Trophoblast cell (in vitro differentiated cells and primary cell): ENCODE measurements around the gene DHX35.

Experiments
- DNase-seq, 2 donors: peaks; one replicate each; pipeline ENCODE4 v3.0.0-alpha.2; 2016
- H2AFZ ChIP-seq: 2 replicates; pipeline ENCODE4 v1.6.1; 2013; ENCODE audit warnings: low read length, moderate library complexity, mild to moderate bottlenecking; ENCODE audit not compliant: insufficient read depth, poor library complexity
- H2AK5ac ChIP-seq: 2 replicates; pipeline ENCODE4 v1.6.1; 2013; ENCODE audit warnings: mild to moderate bottlenecking, low read length
- H2BK120ac ChIP-seq: 2 replicates; pipeline ENCODE4 v1.6.1; 2013; ENCODE audit warnings: low read length, mild to moderate bottlenecking, moderate library complexity; ENCODE audit not compliant: insufficient read depth, poor library complexity
- H2BK12ac ChIP-seq: 2 replicates; pipeline ENCODE4 v1.6.1; 2013; ENCODE audit warnings: mild to moderate bottlenecking, low read length, moderate library complexity
- H2BK5ac ChIP-seq: 2 replicates; pipeline ENCODE4 v1.6.1; 2013; ENCODE audit warnings: low read length, low read depth, moderate library complexity, mild to moderate bottlenecking; ENCODE audit not compliant: poor library complexity
- H3K14ac ChIP-seq: 2 replicates; pipeline ENCODE4 v1.6.1; 2013; ENCODE audit warnings: mild to moderate bottlenecking, low read length
- H3K18ac ChIP-seq: 2 replicates; pipeline ENCODE4 v1.6.1; 2013; ENCODE audit warnings: mild to moderate bottlenecking, low read length
- H3K23ac ChIP-seq: 2 replicates; pipeline ENCODE4 v1.6.1; 2013; ENCODE audit warnings: low read length
- H3K27ac ChIP-seq: 2 replicates; pipeline ENCODE4 v1.5.1; 2013; ENCODE audit warnings: low read depth, mild to moderate bottlenecking, inconsistent platforms, low read length, moderate library complexity
- H3K27me3 ChIP-seq: 2 replicates; pipeline ENCODE4 v1.6.1; 2013; ENCODE audit warnings: inconsistent platforms, mild to moderate bottlenecking, low read length, moderate library complexity; ENCODE audit not compliant: insufficient read depth
- H3K36me3 ChIP-seq, 2 experiments: 1 replicate in 1 of 2; 2 replicates in 1 of 2; pipeline ENCODE4 v1.6.1; 2013; ENCODE audit warnings: low read length in 2 of 2, mild to moderate bottlenecking in 2 of 2, moderate library complexity in 1 of 2; ENCODE audit not compliant: insufficient read depth in 2 of 2, control insufficient read depth in 1 of 2
- H3K4ac ChIP-seq: 2 replicates; pipeline ENCODE4 v1.6.1; 2013; ENCODE audit warnings: low read depth, mild to moderate bottlenecking, low read length, moderate library complexity
- H3K4me1 ChIP-seq, 2 experiments: 1 replicate in 1 of 2; 2 replicates in 1 of 2; pipeline ENCODE4 v1.6.1; 2013; ENCODE audit warnings: low read length in 2 of 2, mild to moderate bottlenecking in 2 of 2, moderate library complexity in 1 of 2; ENCODE audit not compliant: insufficient read depth in 2 of 2, control insufficient read depth in 1 of 2
- H3K4me2 ChIP-seq: 2 replicates; pipeline ENCODE4 v1.6.1; 2013; ENCODE audit warnings: inconsistent platforms, mild to moderate bottlenecking, low read length, moderate library complexity
- H3K4me3 ChIP-seq: 2 replicates; pipeline ENCODE4 v1.5.1; 2013; ENCODE audit warnings: mild to moderate bottlenecking, low read depth, low read length, inconsistent platforms
- H3K79me1 ChIP-seq: one replicate; pipeline ENCODE4 v1.6.1; 2013; ENCODE audit warnings: low read length
- H3K79me2 ChIP-seq: 2 replicates; pipeline ENCODE4 v1.6.1; 2013; ENCODE audit warnings: low read length, mild to moderate bottlenecking; ENCODE audit not compliant: control insufficient read depth, insufficient read depth, poor library complexity
- H3K9ac ChIP-seq: 2 replicates; pipeline ENCODE4 v1.6.1; 2013; ENCODE audit warnings: mild to moderate bottlenecking, low read length
- H3K9me3 ChIP-seq: 2 replicates; pipeline ENCODE4 v1.6.1; 2013; ENCODE audit warnings: low read depth, mild to moderate bottlenecking, control low read depth, inconsistent platforms, low read length; ENCODE audit not compliant: insufficient read depth
- H4K12ac ChIP-seq: 2 replicates; pipeline ENCODE4 v1.6.1; 2013; ENCODE audit warnings: low read depth, mild to moderate bottlenecking, low read length, moderate library complexity
- H4K8ac ChIP-seq: 2 replicates; pipeline ENCODE4 v1.6.1; 2013; ENCODE audit warnings: low read depth, mild to moderate bottlenecking, low read length, moderate library complexity
- H4K91ac ChIP-seq: one replicate; pipeline ENCODE4 v1.6.1; 2013; ENCODE audit warnings: low read depth, mild to moderate bottlenecking, low read length, moderate library complexity
- WGBS: extraction: QIAGEN DNeasy Blood & Tissue Kit; methylation state at CpG from one replicate; pipeline ENCODE4 v1.1.7; 2013; ENCODE audit warnings: missing lambda C conversion rate; ENCODE audit not compliant: insufficient read length, insufficient coverage; ENCODE audit errors: extremely low coverage; 5-methylcytosine and 5-hydroxymethylcytosine counted together

The DHX35 gene

DNA sequence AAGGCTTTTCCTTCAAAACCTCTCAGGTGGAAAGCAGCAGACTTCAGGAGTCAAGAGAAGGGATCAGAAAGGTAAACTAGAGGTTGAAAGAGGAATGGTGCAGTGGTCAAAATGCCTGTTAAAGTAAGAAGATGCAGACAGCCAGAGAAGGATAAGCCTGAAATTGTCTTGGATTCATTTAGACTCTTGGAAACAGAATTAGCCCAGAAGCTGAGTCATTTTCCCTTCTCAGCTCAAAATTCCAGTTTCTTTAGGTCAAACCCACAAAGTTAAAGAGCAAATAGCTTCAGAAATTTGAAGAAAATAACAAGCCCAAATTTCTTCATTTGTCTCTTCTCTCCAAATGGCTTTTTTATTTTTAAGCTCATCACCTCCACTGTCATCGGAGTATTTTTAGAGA, 73.9 kb downstream of the DHX35 start:
- WGBS, result no CpG with 5 or more reads among the region's 1 CpG
- H3K9me3 ChIP-seq, result no peaks in the 10 kb centered on the region
- H3K79me2 ChIP-seq, result no peaks in the 10 kb centered on the region
- H4K91ac ChIP-seq, result no peak overlapping the region
- no peak overlapping the region for H3K27ac ChIP-seq
- no peak overlapping the region for H3K4me3 ChIP-seq
- no peak overlapping the region for H2BK120ac ChIP-seq
- H3K18ac ChIP-seq, result no peak overlapping the region
- H3K27me3 ChIP-seq, result no peaks in the 10 kb centered on the region
- H2AFZ ChIP-seq, result no peak overlapping the region
- H3K9ac ChIP-seq, result no peak overlapping the region
- no peaks in the 10 kb centered on the region for H3K79me1 ChIP-seq
- no peak overlapping the region for H2BK12ac ChIP-seq
- no peak overlapping the region for H3K4me2 ChIP-seq
- H2AK5ac ChIP-seq, result no peak overlapping the region
- no peaks in the 10 kb centered on the region for H3K4me1 ChIP-seq
- no peak overlapping the region for H3K14ac ChIP-seq
- H3K4ac ChIP-seq, result no peak overlapping the region
- DNase-seq, result no peak
- H4K8ac ChIP-seq, result no peak overlapping the region
- peaks cover 32 to 36% of the 10 kb centered on the region in 2 experiments for H3K36me3 ChIP-seq
- H3K23ac ChIP-seq, result no peak overlapping the region
- no peak overlapping the region for H4K12ac ChIP-seq
- no peak overlapping the region for H2BK5ac ChIP-seq

GRCh38 chr20:39036851-39037250, 74.7 kb downstream of the DHX35 start:
- Histone ChIP-seq H3K79me1 (no peaks in the 10 kb centered on the region), H3K9ac (no peak overlapping the region), H3K9me3 (no peaks in the 10 kb centered on the region), H3K27me3 (no peaks in the 10 kb centered on the region), H3K79me2 (no peaks in the 10 kb centered on the region), H3K36me3 (peaks cover 25 to 37% of the 10 kb centered on the region in 2 experiments), H3K23ac (no peak overlapping the region), H3K14ac (no peak overlapping the region), H4K12ac (no peak overlapping the region), H3K4ac (no peak overlapping the region), H2AK5ac (no peak overlapping the region), H3K18ac (no peak overlapping the region), H3K4me3 (no peak overlapping the region), H3K4me1 (no peaks in the 10 kb centered on the region), H4K91ac (no peak overlapping the region), H2BK5ac (no peak overlapping the region), H4K8ac (no peak overlapping the region), H2BK12ac (no peak overlapping the region), H2AFZ (no peak overlapping the region), H2BK120ac (no peak overlapping the region), H3K27ac (no peak overlapping the region), H3K4me2 (no peak overlapping the region)
- no CpG with 5 or more reads among the region's 5 CpGs for WGBS
- peak; percentile 23 to 31 for DNase-seq

- Histone ChIP-seq H2AFZ (no peak overlapping the region), H3K4me1 (no peaks in the 10 kb centered on the region), H2AK5ac (no peak overlapping the region), H3K23ac (no peak overlapping the region), H2BK120ac (no peak overlapping the region), H3K27ac (no peak overlapping the region), H3K79me2 (no peaks in the 10 kb centered on the region), H4K12ac (no peak overlapping the region), H4K91ac (no peak overlapping the region), H3K9me3 (no peaks in the 10 kb centered on the region), H3K18ac (no peak overlapping the region), H3K36me3 (peaks cover 30 to 42% of the 10 kb centered on the region in 2 experiments), H3K14ac (no peak overlapping the region), H3K79me1 (no peaks in the 10 kb centered on the region), H3K9ac (no peak overlapping the region), H3K27me3 (no peaks in the 10 kb centered on the region), H3K4ac (no peak overlapping the region), H4K8ac (no peak overlapping the region), H2BK12ac (no peak overlapping the region), H3K4me2 (no peak overlapping the region), H3K4me3 (no peak overlapping the region), H2BK5ac (no peak overlapping the region)
- no CpG with 5 or more reads among the region's 8 CpGs for WGBS
- DNase-seq, result no peak
Observed at GRCh38 chr20:39038047-39038446, 75.9 kb downstream of the DHX35 start.

DNA sequence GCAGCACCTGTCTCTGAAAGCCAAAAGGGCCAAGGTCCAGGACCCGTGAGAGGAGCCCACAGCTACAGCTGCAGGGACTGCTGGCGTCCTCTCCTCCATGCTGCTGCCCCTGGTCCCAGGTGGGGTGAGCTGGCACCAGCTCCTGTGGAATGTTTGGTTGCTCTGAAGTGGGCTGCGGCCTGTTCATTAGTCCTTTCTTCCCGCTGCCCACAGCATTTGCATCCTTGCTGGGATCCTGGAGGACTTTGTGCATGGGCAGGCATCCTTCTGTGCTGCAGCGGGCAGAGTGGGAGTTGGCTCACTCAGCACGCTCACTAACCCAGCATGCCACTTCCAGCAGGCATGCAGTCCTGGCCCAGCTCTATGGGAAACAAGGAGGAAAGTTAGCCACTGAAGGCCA, 76.4 kb downstream of the DHX35 start:
- Histone ChIP-seq H3K79me2 (no peaks in the 10 kb centered on the region), H3K4me1 (no peaks in the 10 kb centered on the region), H3K27me3 (no peaks in the 10 kb centered on the region), H4K8ac (no peak overlapping the region), H2BK5ac (no peak overlapping the region), H3K4ac (no peak overlapping the region), H4K12ac (no peak overlapping the region), H2BK120ac (no peak overlapping the region), H3K27ac (no peak overlapping the region), H3K36me3 (peaks cover 31 to 43% of the 10 kb centered on the region in 2 experiments), H2BK12ac (no peak overlapping the region), H3K18ac (no peak overlapping the region), H3K9ac (no peak overlapping the region), H3K9me3 (no peaks in the 10 kb centered on the region), H2AFZ (no peak overlapping the region), H4K91ac (no peak overlapping the region), H3K23ac (no peak overlapping the region), H3K14ac (no peak overlapping the region), H3K4me3 (no peak overlapping the region), H3K79me1 (no peaks in the 10 kb centered on the region), H3K4me2 (no peak overlapping the region), H2AK5ac (no peak overlapping the region)
- WGBS, result no CpG with 5 or more reads among the region's 6 CpGs
- no peak for DNase-seq
